Measurements from ENCODE around the gene RACGAP1.

GRCh38 chr12:49973361-49973830 lies 51.9 kb downstream of the RACGAP1 start:
- TF ChIP-seq USF2 (IDR thresholded peaks at IDR 0.05; ENCODE audit: borderline replicate concordance, low read depth, low read length) = no peak
- no peak for TF ChIP-seq MAX (IDR thresholded peaks at IDR 0.05; ENCODE audit: low read depth)
- no peak for TF ChIP-seq CTCF (IDR thresholded peaks at IDR 0.05)
